ACHN (cell line): Measurements from ENCODE around the gene AMDHD1.
"Not testable (repeated sequence)": the region's sequence is repeated elsewhere in the genome, so short reads cannot be mapped to it uniquely, and the experiment has no call there.

Experiments
- DNase-seq: peaks from one replicate; pipeline ENCODE4 v3.0.0-alpha.2; 2015
- in situ Hi-C: cut with HindIII; loops from 2 replicates; pipeline ENCODE4 v1.10.0; 2017; ENCODE audit warnings: low sequenced_read_pairs, low pct_ligation_motif_present, low pct_unique_long_range_greater_than_20kb

The AMDHD1 gene

GRCh38 chr12:95959107-95959506 is 16.0 kb downstream of the AMDHD1 start:
- peak; percentile 49 for DNase-seq
- in situ Hi-C loops: no loop called here

GRCh38 chr12:95960241-95960640 is 17.1 kb downstream of the AMDHD1 start:
- no peak for DNase-seq
- in situ Hi-C loops: no loop called here

GRCh38 chr12:95962222-95962621 is 19.1 kb downstream of the AMDHD1 start:
- in situ Hi-C loops: no loop called here
- DNase-seq: no peak

GRCh38 chr12:95963096-95963495 is 20.0 kb downstream of the AMDHD1 start:
- in situ Hi-C loops: no loop called here
- no peak for DNase-seq

- in situ Hi-C loops: no loop called here
- DNase-seq: no peak
Observed at GRCh38 chr12:95966287-95966870, 23.2 kb downstream of the AMDHD1 start.

- DNase-seq: no peak
- in situ Hi-C loops: no loop called here
Observed at GRCh38 chr12:95967301-95967700, 24.2 kb downstream of the AMDHD1 start.

GRCh38 chr12:95969116-95969515 is 26.0 kb downstream of the AMDHD1 start:
- DNase-seq, in situ Hi-C loops: not testable (repeated sequence)

- DNase-seq: no peak
- in situ Hi-C loops: no loop called here
Observed at GRCh38 chr12:95970905-95971304, 27.8 kb downstream of the AMDHD1 start.

GRCh38 chr12:95972832-95973456 is 29.8 kb downstream of the AMDHD1 start:
- no peak for DNase-seq
- in situ Hi-C loops: no loop called here

GRCh38 chr12:95974358-95974757 is 31.2 kb downstream of the AMDHD1 start:
- in situ Hi-C loops: no loop called here
- DNase-seq: no peak

- DNase-seq: no peak
- in situ Hi-C loops: no loop called here
Observed at GRCh38 chr12:95975491-95975890, 32.4 kb downstream of the AMDHD1 start.

- in situ Hi-C loops: no loop called here
- DNase-seq: peak; percentile 35
Observed at GRCh38 chr12:95976416-95976832, 33.3 kb downstream of the AMDHD1 start.

- in situ Hi-C loops: no loop called here
- DNase-seq: no peak
Observed at GRCh38 chr12:95977764-95978305, 34.7 kb downstream of the AMDHD1 start.

GRCh38 chr12:95978351-95978750 is 35.2 kb downstream of the AMDHD1 start:
- in situ Hi-C loops: no loop called here
- no peak for DNase-seq

GRCh38 chr12:95978774-95979173 is 35.6 kb downstream of the AMDHD1 start:
- in situ Hi-C loops: no loop called here
- DNase-seq: no peak

GRCh38 chr12:95980437-95980836 is 37.3 kb downstream of the AMDHD1 start:
- in situ Hi-C loops: no loop called here
- DNase-seq: no peak

GRCh38 chr12:95982602-95983001 is 39.5 kb downstream of the AMDHD1 start:
- in situ Hi-C loops: no loop called here
- no peak for DNase-seq

- DNase-seq: no peak
- in situ Hi-C loops: no loop called here
Observed at GRCh38 chr12:95984682-95985081, 41.6 kb downstream of the AMDHD1 start.

- no peak for DNase-seq
- in situ Hi-C loops: no loop called here
Observed at GRCh38 chr12:95986635-95987570, 43.8 kb downstream of the AMDHD1 start.
